ENCODE results near the gene TTLL9.
A peak's percentile ranks its signal among the peaks of the same experiment; 100 is the strongest.

TTLL9 gene

GRCh38 chr20:31963889-31964288 is 93.5 kb downstream of the TTLL9 start:
- Histone ChIP-seq H3K27me3 (replicated peaks; ENCODE audit: control insufficient read depth, insufficient read depth, low read length) (peaks cover 63% of the 10 kb centered on the region), H3K36me3 (ENCODE audit: control insufficient read depth, insufficient read depth, low read length, severe bottlenecking) (no peaks in the 10 kb centered on the region), H3K4me3 (ENCODE audit: low read length) (no peak overlapping the region), H3K9me3 (ENCODE audit: control insufficient read depth, low read length) (no peaks in the 10 kb centered on the region), H3K4me1 (ENCODE audit: control insufficient read depth, insufficient read depth, low read length) (no peaks in the 10 kb centered on the region), H3K9ac (ENCODE audit: low read length) (no peak overlapping the region)
- no peak for DNase-seq (ENCODE audit: low read depth)

GRCh38 chr20:31966991-31967655 is 96.7 kb downstream of the TTLL9 start:
- no peaks in the 10 kb centered on the region for H3K4me1 ChIP-seq (ENCODE audit: control insufficient read depth, insufficient read depth, low read length)
- H3K27me3 ChIP-seq (replicated peaks; ENCODE audit: control insufficient read depth, insufficient read depth, low read length): peaks cover 67% of the 10 kb centered on the region
- DNase-seq (ENCODE audit: low read depth): no peak
- H3K36me3 ChIP-seq (ENCODE audit: control insufficient read depth, insufficient read depth, low read length, severe bottlenecking): no peaks in the 10 kb centered on the region
- H3K9me3 ChIP-seq (ENCODE audit: control insufficient read depth, low read length): no peaks in the 10 kb centered on the region
- no peak overlapping the region for H3K9ac ChIP-seq (ENCODE audit: low read length)
- no peak overlapping the region for H3K4me3 ChIP-seq (ENCODE audit: low read length)

GRCh38 chr20:31967830-31968249 is 97.4 kb downstream of the TTLL9 start, which contains the start of gene XKR7:
Gene XKR7, plus strand, starts transcription at chr20:31968151. Its CDS starts 25 bp downstream, at chr20:31968176.
- no peaks in the 10 kb centered on the region for H3K9me3 ChIP-seq (ENCODE audit: control insufficient read depth, low read length)
- peaks cover 60% of the 10 kb centered on the region for H3K27me3 ChIP-seq (replicated peaks; ENCODE audit: control insufficient read depth, insufficient read depth, low read length)
- peaks cover 6% of the 10 kb centered on the region for H3K4me1 ChIP-seq (ENCODE audit: control insufficient read depth, insufficient read depth, low read length)
- no peak within 1 kb of the TSS for H3K4me3 ChIP-seq (ENCODE audit: low read length)
- H3K9ac ChIP-seq (ENCODE audit: low read length): no peak within 1 kb of the TSS
- no peak for DNase-seq (ENCODE audit: low read depth)
- H3K36me3 ChIP-seq (ENCODE audit: control insufficient read depth, insufficient read depth, low read length, severe bottlenecking): no peaks in the 10 kb centered on the region

GRCh38 chr20:31968291-31969126 is 98.1 kb downstream of the TTLL9 start:
- peak; percentile 85 for DNase-seq (ENCODE audit: low read depth)
- Histone ChIP-seq H3K9me3 (ENCODE audit: control insufficient read depth, low read length) (no peaks in the 10 kb centered on the region), H3K27me3 (replicated peaks; ENCODE audit: control insufficient read depth, insufficient read depth, low read length) (peaks cover 55% of the 10 kb centered on the region), H3K4me3 (ENCODE audit: low read length) (no peak overlapping the region), H3K4me1 (ENCODE audit: control insufficient read depth, insufficient read depth, low read length) (peaks cover 8% of the 10 kb centered on the region), H3K9ac (ENCODE audit: low read length) (no peak overlapping the region), H3K36me3 (ENCODE audit: control insufficient read depth, insufficient read depth, low read length, severe bottlenecking) (no peaks in the 10 kb centered on the region)

GRCh38 chr20:31969991-31970390 is 99.6 kb downstream of the TTLL9 start:
- H3K27me3 ChIP-seq (replicated peaks; ENCODE audit: control insufficient read depth, insufficient read depth, low read length): peaks cover 55% of the 10 kb centered on the region
- no peak for DNase-seq (ENCODE audit: low read depth)
- H3K9ac ChIP-seq (ENCODE audit: low read length): no peak overlapping the region
- peaks cover 8% of the 10 kb centered on the region for H3K4me1 ChIP-seq (ENCODE audit: control insufficient read depth, insufficient read depth, low read length)
- H3K36me3 ChIP-seq (ENCODE audit: control insufficient read depth, insufficient read depth, low read length, severe bottlenecking): no peaks in the 10 kb centered on the region
- no peaks in the 10 kb centered on the region for H3K9me3 ChIP-seq (ENCODE audit: control insufficient read depth, low read length)
- H3K4me3 ChIP-seq (ENCODE audit: low read length): no peak overlapping the region

- Histone ChIP-seq H3K4me1 (ENCODE audit: control insufficient read depth, insufficient read depth, low read length) (peaks cover 8% of the 10 kb centered on the region), H3K36me3 (ENCODE audit: control insufficient read depth, insufficient read depth, low read length, severe bottlenecking) (no peaks in the 10 kb centered on the region), H3K9me3 (ENCODE audit: control insufficient read depth, low read length) (no peaks in the 10 kb centered on the region), H3K4me3 (ENCODE audit: low read length) (no peak overlapping the region), H3K27me3 (replicated peaks; ENCODE audit: control insufficient read depth, insufficient read depth, low read length) (peaks cover 59% of the 10 kb centered on the region), H3K9ac (ENCODE audit: low read length) (no peak overlapping the region)
- DNase-seq (ENCODE audit: low read depth): peak; percentile 51
Observed at GRCh38 chr20:31972471-31973021, 102.1 kb downstream of the TTLL9 start.

- Histone ChIP-seq H3K27me3 (replicated peaks; ENCODE audit: control insufficient read depth, insufficient read depth, low read length) (peaks cover 60% of the 10 kb centered on the region), H3K4me3 (ENCODE audit: low read length) (no peak overlapping the region), H3K4me1 (ENCODE audit: control insufficient read depth, insufficient read depth, low read length) (peaks cover 8% of the 10 kb centered on the region), H3K9ac (ENCODE audit: low read length) (no peak overlapping the region), H3K9me3 (ENCODE audit: control insufficient read depth, low read length) (no peaks in the 10 kb centered on the region), H3K36me3 (ENCODE audit: control insufficient read depth, insufficient read depth, low read length, severe bottlenecking) (no peaks in the 10 kb centered on the region)
- no peak for DNase-seq (ENCODE audit: low read depth)
Observed at GRCh38 chr20:31974296-31974695, 103.9 kb downstream of the TTLL9 start.

- Histone ChIP-seq H3K9me3 (ENCODE audit: control insufficient read depth, low read length) (no peaks in the 10 kb centered on the region), H3K4me3 (ENCODE audit: low read length) (no peak overlapping the region), H3K27me3 (replicated peaks; ENCODE audit: control insufficient read depth, insufficient read depth, low read length) (peaks cover 60% of the 10 kb centered on the region), H3K9ac (ENCODE audit: low read length) (no peak overlapping the region), H3K36me3 (ENCODE audit: control insufficient read depth, insufficient read depth, low read length, severe bottlenecking) (no peaks in the 10 kb centered on the region), H3K4me1 (ENCODE audit: control insufficient read depth, insufficient read depth, low read length) (peaks cover 8% of the 10 kb centered on the region)
- no peak for DNase-seq (ENCODE audit: low read depth)
Observed at GRCh38 chr20:31974951-31975487, 104.6 kb downstream of the TTLL9 start.

- Histone ChIP-seq H3K27me3 (replicated peaks; ENCODE audit: control insufficient read depth, insufficient read depth, low read length) (peaks cover 58% of the 10 kb centered on the region), H3K36me3 (ENCODE audit: control insufficient read depth, insufficient read depth, low read length, severe bottlenecking) (no peaks in the 10 kb centered on the region), H3K4me3 (ENCODE audit: low read length) (no peak overlapping the region), H3K9me3 (ENCODE audit: control insufficient read depth, low read length) (no peaks in the 10 kb centered on the region), H3K4me1 (ENCODE audit: control insufficient read depth, insufficient read depth, low read length) (peaks cover 8% of the 10 kb centered on the region), H3K9ac (ENCODE audit: low read length) (no peak overlapping the region)
- DNase-seq (ENCODE audit: low read depth): no peak
Observed at GRCh38 chr20:31975874-31976273, 105.4 kb downstream of the TTLL9 start.

GRCh38 chr20:31977080-31977479 is 106.6 kb downstream of the TTLL9 start:
- peaks cover 8% of the 10 kb centered on the region for H3K4me1 ChIP-seq (ENCODE audit: control insufficient read depth, insufficient read depth, low read length)
- peaks cover 56% of the 10 kb centered on the region for H3K27me3 ChIP-seq (replicated peaks; ENCODE audit: control insufficient read depth, insufficient read depth, low read length)
- H3K9me3 ChIP-seq (ENCODE audit: control insufficient read depth, low read length): no peaks in the 10 kb centered on the region
- no peak overlapping the region for H3K4me3 ChIP-seq (ENCODE audit: low read length)
- H3K9ac ChIP-seq (ENCODE audit: low read length): no peak overlapping the region
- H3K36me3 ChIP-seq (ENCODE audit: control insufficient read depth, insufficient read depth, low read length, severe bottlenecking): no peaks in the 10 kb centered on the region
- no peak for DNase-seq (ENCODE audit: low read depth)
